ENCODE measurements around the gene ZFP28. TPM values are rescaled to one million over a fixed set of nuclear protein-coding genes. Genes with fewer than 3 reads are reported as not detected.

ZFP28 gene
- total RNA-seq, 2 experiments from 2014 or later: 6.4 to 6.6 TPM

- H3K4me1 Mint-ChIP-seq (ENCODE audit: low read depth): peaks cover under 1% of the 10 kb centered on the region
- peaks cover 48% of the 10 kb centered on the region for H3K9me3 Mint-ChIP-seq (ENCODE audit: insufficient read depth)
- no peak overlapping the region for H3K4me3 Mint-ChIP-seq
- DNase-seq (no peak), ATAC-seq (no peak)
- CTCF ChIA-PET: no interaction called here
- H3K27ac Mint-ChIP-seq: no peak overlapping the region
- no peaks in the 10 kb centered on the region for H3K27me3 Mint-ChIP-seq (ENCODE audit: low read depth)
- H3K36me3 Mint-ChIP-seq (ENCODE audit: low read depth): peaks cover 70% of the 10 kb centered on the region
- POLR2A ChIA-PET: no interaction called here
Measured at GRCh38 chr19:56601375-56601774, 62.6 kb downstream of the ZFP28 start.

- ChIA-PET POLR2A (no interaction called here), CTCF (no interaction called here)
- ATAC-seq (no peak), DNase-seq (no peak)
- no peaks in the 10 kb centered on the region for H3K27me3 Mint-ChIP-seq (ENCODE audit: low read depth)
- H3K4me1 Mint-ChIP-seq (ENCODE audit: low read depth): no peaks in the 10 kb centered on the region
- H3K4me3 Mint-ChIP-seq: no peak overlapping the region
- no peak overlapping the region for H3K27ac Mint-ChIP-seq
- H3K9me3 Mint-ChIP-seq (ENCODE audit: insufficient read depth): peaks cover 52% of the 10 kb centered on the region
- peaks cover 56% of the 10 kb centered on the region for H3K36me3 Mint-ChIP-seq (ENCODE audit: low read depth)
Measured at GRCh38 chr19:56603829-56604228, 65.1 kb downstream of the ZFP28 start.

Other genes starting within 250 kb of the ZFP28 start
- 10 to 100 TPM in 1 of 2 experiments, 1 to 10 TPM in 1; 8.2 to 12.1 TPM for gene ZSCAN5A, start 224.1 kb upstream of the ZFP28 start, total RNA-seq
- 1 to 10 TPM; 2.8 to 3.3 TPM for gene ZNF582, start 145.4 kb upstream of the ZFP28 start, total RNA-seq
- 1 to 10 TPM; 4.3 to 4.6 TPM for gene ZNF583, start 134.6 kb upstream of the ZFP28 start, total RNA-seq
- 1 to 10 TPM in 1 of 2 experiments, under 1 TPM in 1; 0.71 to 1.1 TPM for gene ZNF667, start 61.6 kb upstream of the ZFP28 start, total RNA-seq
- gene ZNF471, start 31.1 kb upstream of the ZFP28 start, total RNA-seq: 1 to 10 TPM in 1 of 2 experiments, under 1 TPM in 1; 0.95 to 1.8 TPM
- 1 to 10 TPM; 4.8 to 6.4 TPM for gene ZNF470, start 28.5 kb downstream of the ZFP28 start, total RNA-seq
- gene ZNF71, start 56.4 kb downstream of the ZFP28 start, total RNA-seq: 1 to 10 TPM; 6.5 to 7.1 TPM
- under 1 TPM in 1 of 2 experiments, not detected in 1; 0.31 TPM for gene SMIM17, start 104.2 kb downstream of the ZFP28 start, total RNA-seq
- 1 to 10 TPM; 1.3 to 1.8 TPM for gene ZNF835, start 132.8 kb downstream of the ZFP28 start, total RNA-seq